B cell (primary cell): ENCODE measurements around the gene KATNAL1. TPM values are rescaled to one million over a fixed set of nuclear protein-coding genes. Genes with fewer than 3 reads are reported as not detected.

Experiments used
- ATAC-seq: fragments of 200-7000 bp; cut with Tn5 transposase; one replicate; pipeline ENCODE4 v1.10.0; 2021; ENCODE audit warnings: low read depth, mild to moderate bottlenecking, moderate number of reproducible peaks, moderate library complexity
- CTCF ChIA-PET: fragments of 350-600 bp; sonication (Branson Sonifier 250); formaldehyde crosslinking; loops from one replicate; lab custom pipeline; 2021; ENCODE audit warnings: antibody characterized with exemption, inconsistent platforms; lab: Charles Lee
- POLR2A ChIA-PET: fragments of 350-600 bp; sonication (Branson Sonifier 250); formaldehyde crosslinking; loops from one replicate; lab custom pipeline; 2021; ENCODE audit warnings: antibody characterized with exemption; lab: Charles Lee
- DNase-seq: peaks from one replicate; pipeline ENCODE4 v3.0.0; 2013
- H2AFZ ChIP-seq: 2 replicates; pipeline ENCODE4 v1.6.1; 2012; ENCODE audit warnings: mild to moderate bottlenecking, low read depth, low read length; ENCODE audit not compliant: insufficient read depth, poor library complexity, severe bottlenecking
- H3K27ac ChIP-seq, 2 donors: 1 replicate in 1 of 2; 2 replicates in 1 of 2; pipeline ENCODE4 v1.5.1; 2012 to 2013; ENCODE audit warnings: low read length in 2 of 2, mild to moderate bottlenecking in 2 of 2, moderate library complexity in 1 of 2
- H3K27me3 ChIP-seq, 4 experiments: fragments of 200-600 bp in 1 of 4; sonication (generic) in 1 of 4; replicated peaks in 1 of 4; 1 replicate in 2 of 4; 2 replicates in 2 of 4; pipeline versions ENCODE4 v1.6.1 to v1.7.0; 2013 to 2016; ENCODE audit warnings: low read length in 3 of 4, mild to moderate bottlenecking in 2 of 4, mixed read lengths in 1 of 4, moderate library complexity in 1 of 4; ENCODE audit not compliant: insufficient read depth in 4 of 4, control insufficient read depth in 3 of 4; ENCODE audit errors: control extremely low read depth in 1 of 4
- H3K36me3 ChIP-seq, 2 experiments: replicated peaks in 1 of 2; 1 replicate in 1 of 2; 2 replicates in 1 of 2; pipeline versions ENCODE4 v1.6.1 to v1.7.1; 2013; ENCODE audit warnings: low read length in 1 of 2; ENCODE audit not compliant: insufficient read depth in 2 of 2, control insufficient read depth in 1 of 2; ENCODE audit errors: control extremely low read depth in 1 of 2, extremely low read depth in 1 of 2
- H3K4me1 ChIP-seq, 2 donors: fragments of 200-600 bp in 1 of 2; sonication (generic) in 1 of 2; 1 replicate in 1 of 2; 2 replicates in 1 of 2; pipeline versions ENCODE4 v1.5.1 to v1.6.1; 2013 to 2017; ENCODE audit warnings: low read length in 2 of 2; ENCODE audit not compliant: control insufficient read depth in 2 of 2, insufficient read depth in 2 of 2
- H3K4me2 ChIP-seq: replicated peaks from 2 replicates; pipeline ENCODE3; 2012; ENCODE audit warnings: mild to moderate bottlenecking, low read depth, low read length; ENCODE audit not compliant: poor library complexity, severe bottlenecking
- H3K4me3 ChIP-seq, 5 experiments: fragments of 200-600 bp in 1 of 5; sonication (generic) in 1 of 5; 1 replicate in 3 of 5; 2 replicates in 2 of 5; pipeline versions ENCODE4 v1.5.1 to v1.7.0; 2011 to 2016; ENCODE audit warnings: low read length in 4 of 5, mild to moderate bottlenecking in 4 of 5, low read depth in 2 of 5, control low read depth in 1 of 5, moderate library complexity in 1 of 5; ENCODE audit not compliant: insufficient read depth in 1 of 5; ENCODE audit errors: control extremely low read depth in 1 of 5, extremely low read depth in 1 of 5
- H3K79me2 ChIP-seq: fragments of 200-600 bp; sonication (generic); one replicate; pipeline ENCODE4 v1.6.0; 2016; ENCODE audit warnings: low read length; ENCODE audit not compliant: control insufficient read depth, insufficient read depth
- H3K9ac ChIP-seq: fragments of 200-600 bp; sonication (generic); 2 replicates; pipeline ENCODE4 v1.6.1; 2017; ENCODE audit warnings: mild to moderate bottlenecking, low read length, moderate library complexity
- H3K9me3 ChIP-seq, 3 donors: one replicate each; pipeline versions ENCODE4 v1.6.1 to v1.7.1; 2013; ENCODE audit warnings: low read length in 2 of 3; ENCODE audit not compliant: control insufficient read depth in 2 of 3, insufficient read depth in 1 of 3; ENCODE audit errors: control extremely low read depth in 1 of 3
- H4K20me1 ChIP-seq: 2 replicates; pipeline ENCODE4 v1.6.0; 2012; ENCODE audit warnings: mild to moderate bottlenecking, low read length; ENCODE audit not compliant: insufficient read depth, control insufficient read depth, poor library complexity, severe bottlenecking
- H3K27ac Mint-ChIP-seq: one replicate; pipeline ENCODE4 v1.8.0; 2021; ENCODE audit warnings: mixed read lengths
- H3K27me3 Mint-ChIP-seq: one replicate; pipeline ENCODE4 v1.8.0; 2021; ENCODE audit warnings: mixed read lengths
- H3K4me1 Mint-ChIP-seq: one replicate; pipeline ENCODE4 v1.8.0; 2021; ENCODE audit warnings: mixed read lengths
- H3K4me3 Mint-ChIP-seq: one replicate; pipeline ENCODE4 v1.8.0; 2021; ENCODE audit warnings: mixed read lengths
- H3K9me3 Mint-ChIP-seq: one replicate; pipeline ENCODE4 v1.8.0; 2022; ENCODE audit warnings: mixed read lengths; ENCODE audit not compliant: insufficient read depth
- CTCF ChIP-seq: fragments of 200-600 bp; IDR thresholded peaks from one replicate; pipeline ENCODE4 v1.8.0; 2022; ENCODE audit warnings: antibody characterized with exemption, mild to moderate bottlenecking
- EZH2 ChIP-seq: IDR thresholded peaks from 2 replicates; pipeline ENCODE4 v1.6.1; 2012; ENCODE audit warnings: borderline replicate concordance, low read depth, mild to moderate bottlenecking, moderate library complexity, low read length; ENCODE audit not compliant: insufficient read depth, poor library complexity, severe bottlenecking
- WGBS: methylation state at CpG from one replicate; pipeline ENCODE4 v1.1.5; 2013; ENCODE audit warnings: missing lambda C conversion rate; ENCODE audit not compliant: insufficient coverage; 5-methylcytosine and 5-hydroxymethylcytosine counted together
- intact Hi-C: fragments of 100-400 bp; cut with micrococcal nuclease; formaldehyde crosslinking; loops from one replicate; pipeline ENCODE4 v1.10.0; 2022
- polyA minus RNA-seq: library from RNA; depleted of rRNA, polyadenylated mRNA; stranded (reverse); fragments of >200 nt; gene quantifications from 2 replicates; pipeline ENCODE4 v1.2.3, GENCODE V29; 2012
- polyA plus RNA-seq: library from polyadenylated mRNA; depleted of rRNA; stranded (reverse); fragments of >200 nt; gene quantifications from 2 replicates; pipeline ENCODE4 v1.2.3, GENCODE V29; 2012
- total RNA-seq, 2 donors: library from RNA; stranded (reverse); fragments of 120-200 nt in 1 of 2; gene quantifications; 1 replicate in 1 of 2; 2 replicates in 1 of 2; pipeline versions ENCODE4 v1.2.3 to v1.2.4, GENCODE V29; 2013 to 2022

The KATNAL1 gene
- total RNA-seq (21.9 and 24.9 TPM in 2 replicates), polyA plus RNA-seq (2.7 and 3.7 TPM in 2 replicates), polyA minus RNA-seq (8.2 and 9.3 TPM in 2 replicates)
- 14.3 TPM for total RNA-seq (2013)

- H3K4me3 ChIP-seq = peak within 1 kb of the TSS; percentile 70 to 97 (median 83)
- DNase-seq = no peak
- H3K27ac Mint-ChIP-seq = peak within 1 kb of the TSS; percentile 86
- no peak for TF ChIP-seq EZH2
- no peak for TF ChIP-seq CTCF
- WGBS = under 1% methylated on average over 67 of the region's 71 CpGs
- intact Hi-C loops = loop anchor here (1.0 to 5.0 kb wide), 9 partner anchors 47 to 853 kb away; partner anchors contain the start of genes HMGB1, HSPH1, UBE2L5 and USPL1
- peak within 1 kb of the TSS; percentile 92 for H3K4me2 ChIP-seq
- no peaks in the 10 kb centered on the region for H3K9me3 ChIP-seq
- POLR2A ChIA-PET = interaction anchor here (0.6 to 1.9 kb wide), 8 partner anchors 47 to 310 kb away, joined by 3 to 7 read pairs (median 3); partner anchors contain the start of gene USPL1
- no peaks in the 10 kb centered on the region for H3K9me3 Mint-ChIP-seq
- CTCF ChIA-PET = interaction anchor here (1.0 to 1.8 kb wide), 10 partner anchors 9 to 311 kb away, joined by 3 to 9 read pairs (median 4); partner anchors contain the start of gene USPL1
- ATAC-seq = peak; percentile 70
- H3K4me1 ChIP-seq = peaks cover 34 to 51% of the 10 kb centered on the region in 2 donors
- H3K9ac ChIP-seq = peak within 1 kb of the TSS; percentile 97
- H3K4me1 Mint-ChIP-seq = peaks cover 53% of the 10 kb centered on the region
- peak within 1 kb of the TSS; percentile 71 to 87 for H3K27ac ChIP-seq
- no peaks in the 10 kb centered on the region for H4K20me1 ChIP-seq
- H3K79me2 ChIP-seq = peaks cover 26% of the 10 kb centered on the region
- H3K36me3 ChIP-seq = no peaks in the 10 kb centered on the region
- H3K27me3 ChIP-seq = no peaks in the 10 kb centered on the region
- no peaks in the 10 kb centered on the region for H3K27me3 Mint-ChIP-seq
- peak within 1 kb of the TSS; percentile 99 for H2AFZ ChIP-seq
- H3K4me3 Mint-ChIP-seq = peak within 1 kb of the TSS; percentile 85
Measured at GRCh38 chr13:30307194-30307970, at the start of gene KATNAL1. TSS of gene KATNAL1 (minus strand) at chr13:30307551. CDS start at chr13:30283777, 23,774 bp downstream.
